ENCODE results near the gene FHOD3. TPM values are rescaled to one million over a fixed set of nuclear protein-coding genes. Genes with fewer than 3 reads are reported as not detected.

Gene FHOD3
- total RNA-seq, 2 donors from 2014 or later = 66.0 to 114 TPM

- no peak overlapping the region for H3K27ac ChIP-seq
- no peaks in the 10 kb centered on the region for H3K27me3 ChIP-seq
- H3K9me3 ChIP-seq = no peaks in the 10 kb centered on the region
- no peak for TF ChIP-seq CTCF (IDR thresholded peaks at IDR 0.05)
- H3K4me1 ChIP-seq = peaks cover 0 to 22% of the 10 kb centered on the region in 2 donors
- H3K36me3 ChIP-seq = peaks cover 40% of the 10 kb centered on the region
- H3K4me3 ChIP-seq = no peak overlapping the region
- DNase-seq (ENCODE audit: low spot score) = no peak
These were observed 511.2 kb downstream of the FHOD3 start for GRCh38 chr18:36808681-36809080.

GRCh38 chr18:36809590-36810381, 512.3 kb downstream of the FHOD3 start:
- peak; percentile 66 to 86 for TF ChIP-seq CTCF (IDR thresholded peaks at IDR 0.05)
- no peak for DNase-seq (ENCODE audit: low spot score)
- no peaks in the 10 kb centered on the region for H3K9me3 ChIP-seq

GRCh38 chr18:36811430-36811829, 513.9 kb downstream of the FHOD3 start:
- peaks cover 15% of the 10 kb centered on the region for H3K36me3 ChIP-seq
- peaks cover 0 to 32% of the 10 kb centered on the region in 2 donors for H3K4me1 ChIP-seq
- H3K27me3 ChIP-seq = no peaks in the 10 kb centered on the region
- no peaks in the 10 kb centered on the region for H3K9me3 ChIP-seq
- peak overlapping the region in 1 of 2 donors; percentile 27 for H3K27ac ChIP-seq
- DNase-seq (ENCODE audit: low spot score) = no peak
- no peak overlapping the region for H3K4me3 ChIP-seq
- TF ChIP-seq CTCF (IDR thresholded peaks at IDR 0.05) = no peak

More at GRCh38 chr18:36809590-36810381, 512.3 kb downstream of the FHOD3 start:
- peaks cover 30% of the 10 kb centered on the region for H3K36me3 ChIP-seq
- no peaks in the 10 kb centered on the region for H3K27me3 ChIP-seq
- H3K4me1 ChIP-seq = peaks cover 0 to 26% of the 10 kb centered on the region in 2 donors
- no peak overlapping the region for H3K27ac ChIP-seq
- no peak overlapping the region for H3K4me3 ChIP-seq

GRCh38 chr18:36811955-36812354, 514.4 kb downstream of the FHOD3 start:
- no peak for TF ChIP-seq CTCF (IDR thresholded peaks at IDR 0.05)
- Histone ChIP-seq H3K4me1 (peaks cover 0 to 32% of the 10 kb centered on the region in 2 donors), H3K4me3 (no peak overlapping the region), H3K27ac (peak overlapping the region in 1 of 2 donors; percentile 33), H3K9me3 (no peaks in the 10 kb centered on the region), H3K27me3 (no peaks in the 10 kb centered on the region), H3K36me3 (peaks cover 17% of the 10 kb centered on the region)
- DNase-seq (ENCODE audit: low spot score) = no peak

GRCh38 chr18:36812678-36813077, 515.2 kb downstream of the FHOD3 start:
- peak overlapping the region in 1 of 2 donors; percentile 33 for H3K27ac ChIP-seq
- no peaks in the 10 kb centered on the region for H3K27me3 ChIP-seq
- no peak overlapping the region for H3K4me3 ChIP-seq
- peaks cover 0 to 32% of the 10 kb centered on the region in 2 donors for H3K4me1 ChIP-seq
- DNase-seq (ENCODE audit: low spot score) = no peak
- H3K36me3 ChIP-seq = peaks cover 11% of the 10 kb centered on the region
- TF ChIP-seq CTCF (IDR thresholded peaks at IDR 0.05) = no peak
- H3K9me3 ChIP-seq = no peaks in the 10 kb centered on the region

All from right atrium auricular region (tissue), 2 donors.